Mammary epithelial cell (primary cell): ENCODE measurements around the gene OR6N2.

Experiments
- CTCF ChIP-seq, 2 donors: IDR thresholded peaks in 1 of 2; conservative IDR thresholded peaks in 1 of 2; 2 replicates each; pipeline ENCODE4 v1.5.1; 2011 to 2012; ENCODE audit warnings: inconsistent platforms in 2 of 2, low read length in 2 of 2, mild to moderate bottlenecking in 2 of 2, control low read depth in 1 of 2, low read depth in 1 of 2; ENCODE audit not compliant: insufficient read depth in 1 of 2; ENCODE audit errors: extremely low read depth in 1 of 2
- EZH2 ChIP-seq: IDR thresholded peaks from 2 replicates; pipeline ENCODE4 v1.6.1; 2012; ENCODE audit warnings: low read length, inconsistent platforms, borderline replicate concordance

- TF ChIP-seq CTCF (conservative IDR thresholded peaks at IDR 0.05 in 1 of 2, IDR thresholded peaks at IDR 0.05 in 1 of 2; ENCODE audit: extremely low read depth in 1 of 2, insufficient read depth in 1 of 2, low read depth in 1 of 2, low read length in 2 of 2), result no peak
- TF ChIP-seq EZH2, result no peak
These were observed 50.6 kb downstream of the OR6N2 start for GRCh38 chr1:158730453-158730852.
